HG03575 (cell line): Measurements from ENCODE around the gene CNDP2.
A peak's percentile ranks its signal among the peaks of the same experiment; 100 is the strongest.

Source experiments
- ATAC-seq: cut with Tn5 transposase; IDR thresholded peaks from one replicate; pipeline ENCODE4 v1.9.1; 2021; ENCODE audit not compliant: unreplicated experiment, insufficient number of reproducible peaks, low FRiP score; ENCODE audit errors: extremely low read depth

Gene CNDP2

GRCh38 chr18:74495581-74496507, at the start of gene CNDP2:
Gene CNDP2 (plus strand): TSS chr18:74496363. CDS start chr18:74499974, 3,611 bp downstream.
- ATAC-seq: peak; percentile 63

GRCh38 chr18:74446631-74447403, 49.3 kb upstream of the CNDP2 start:
- ATAC-seq: no peak

DNA sequence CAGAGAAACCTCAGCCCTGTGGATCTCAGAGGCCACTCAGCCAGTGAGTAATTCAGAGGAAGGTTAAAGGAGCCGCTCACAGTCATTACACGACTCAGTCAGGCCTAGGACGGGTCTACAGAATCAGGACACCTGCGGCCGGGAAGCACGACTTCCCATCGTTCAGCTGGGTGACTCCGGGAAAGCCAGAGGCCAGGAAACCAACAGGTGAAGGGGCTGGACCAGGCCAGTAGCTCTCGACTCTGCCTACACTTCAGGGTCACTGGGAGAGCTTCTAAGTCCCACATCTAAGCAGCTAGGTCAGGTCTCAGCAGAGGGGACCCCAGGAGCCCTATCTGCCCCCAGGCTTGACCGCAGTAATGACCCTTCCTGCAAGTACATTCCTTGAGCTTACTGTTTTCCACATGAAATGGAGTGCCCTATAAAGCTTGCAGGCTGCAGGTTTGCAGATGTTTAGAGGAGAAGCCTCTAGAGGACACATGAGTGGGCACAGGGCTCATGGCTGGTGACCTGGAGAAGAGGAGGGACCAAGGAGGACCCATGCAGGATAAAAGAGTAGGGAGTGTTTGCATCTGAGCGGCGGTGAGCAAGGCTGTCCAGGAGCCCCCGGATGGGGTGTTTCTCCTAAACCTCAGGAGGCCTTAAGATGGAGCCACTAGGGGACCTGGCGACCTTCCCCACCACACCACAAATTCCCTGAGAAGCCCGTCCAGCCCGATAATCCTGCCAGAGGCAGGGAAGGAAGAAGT, 48.6 kb upstream of the CNDP2 start:
- ATAC-seq: no peak

GRCh38 chr18:74450626-74451025, 45.5 kb upstream of the CNDP2 start:
- ATAC-seq: no peak

DNA sequence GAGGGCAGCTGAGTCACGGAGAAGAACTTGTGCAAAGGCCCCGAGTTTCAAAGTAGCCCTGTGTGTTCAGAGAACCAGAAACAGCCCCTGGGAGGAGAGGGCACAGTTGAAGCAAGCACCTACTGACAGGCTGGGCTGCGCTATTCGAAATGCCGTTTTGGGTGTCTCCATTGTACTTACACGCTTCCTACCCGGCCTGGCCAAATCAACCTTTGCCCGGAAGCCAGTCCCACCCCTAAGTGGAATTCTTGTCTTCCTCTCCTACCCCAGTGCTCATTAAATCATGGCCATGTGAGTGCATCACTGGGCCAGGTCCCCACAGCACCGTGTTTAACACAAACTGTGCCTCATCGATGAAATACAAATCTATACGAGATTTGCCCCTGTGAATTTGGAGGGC, 45.0 kb upstream of the CNDP2 start:
- ATAC-seq: no peak

GRCh38 chr18:74453016-74453566, 43.1 kb upstream of the CNDP2 start:
- ATAC-seq: no peak

GRCh38 chr18:74453642-74454198, 42.4 kb upstream of the CNDP2 start:
- ATAC-seq: no peak

DNA sequence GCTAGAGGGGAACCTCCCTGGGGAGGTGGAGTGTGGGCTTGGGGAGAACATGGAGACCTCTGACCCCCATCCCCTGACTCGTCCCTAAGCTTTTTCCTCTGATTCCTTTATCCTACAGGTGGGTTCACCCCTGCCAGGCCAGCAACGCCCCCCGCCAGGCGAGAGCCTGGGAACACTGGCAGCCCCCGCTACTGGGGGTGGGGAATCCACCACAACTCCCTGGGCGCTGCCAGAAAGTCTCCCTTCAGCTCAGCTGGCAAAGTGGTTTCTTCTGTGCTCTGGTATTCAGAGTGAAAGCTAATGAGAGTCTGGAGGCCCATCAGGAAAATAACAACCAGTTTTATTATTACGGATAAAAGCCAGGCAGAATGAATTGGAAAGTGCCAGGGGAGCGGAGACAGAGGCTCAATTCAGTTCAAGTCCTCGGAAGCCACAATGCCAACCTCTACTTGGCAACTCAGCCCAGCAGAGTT, 41.8 kb upstream of the CNDP2 start:
- no peak for ATAC-seq

DNA sequence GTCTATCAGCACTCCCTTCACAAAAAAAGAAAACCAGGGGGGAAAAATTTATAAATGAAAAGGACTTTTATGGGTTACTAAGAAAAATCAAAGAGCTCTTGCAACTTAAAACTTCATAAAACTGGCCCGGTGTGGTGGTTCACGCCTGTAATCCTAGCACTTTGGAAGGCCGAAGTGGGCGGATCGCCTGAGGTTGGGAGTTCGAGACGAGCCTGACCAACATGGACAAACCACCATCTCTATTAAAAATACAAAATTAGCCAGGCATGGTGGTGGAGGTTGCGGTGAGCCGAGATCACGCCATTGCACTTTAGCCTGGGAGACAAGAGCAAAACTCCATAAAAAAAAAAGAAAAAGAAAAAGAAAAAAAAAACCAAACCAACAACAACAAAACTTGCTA, 40.8 kb upstream of the CNDP2 start:
- no peak for ATAC-seq

- no peak for ATAC-seq
Measured at GRCh38 chr18:74456017-74456348, 40.2 kb upstream of the CNDP2 start.

GRCh38 chr18:74456349-74457042, 39.7 kb upstream of the CNDP2 start:
- ATAC-seq: no peak

DNA sequence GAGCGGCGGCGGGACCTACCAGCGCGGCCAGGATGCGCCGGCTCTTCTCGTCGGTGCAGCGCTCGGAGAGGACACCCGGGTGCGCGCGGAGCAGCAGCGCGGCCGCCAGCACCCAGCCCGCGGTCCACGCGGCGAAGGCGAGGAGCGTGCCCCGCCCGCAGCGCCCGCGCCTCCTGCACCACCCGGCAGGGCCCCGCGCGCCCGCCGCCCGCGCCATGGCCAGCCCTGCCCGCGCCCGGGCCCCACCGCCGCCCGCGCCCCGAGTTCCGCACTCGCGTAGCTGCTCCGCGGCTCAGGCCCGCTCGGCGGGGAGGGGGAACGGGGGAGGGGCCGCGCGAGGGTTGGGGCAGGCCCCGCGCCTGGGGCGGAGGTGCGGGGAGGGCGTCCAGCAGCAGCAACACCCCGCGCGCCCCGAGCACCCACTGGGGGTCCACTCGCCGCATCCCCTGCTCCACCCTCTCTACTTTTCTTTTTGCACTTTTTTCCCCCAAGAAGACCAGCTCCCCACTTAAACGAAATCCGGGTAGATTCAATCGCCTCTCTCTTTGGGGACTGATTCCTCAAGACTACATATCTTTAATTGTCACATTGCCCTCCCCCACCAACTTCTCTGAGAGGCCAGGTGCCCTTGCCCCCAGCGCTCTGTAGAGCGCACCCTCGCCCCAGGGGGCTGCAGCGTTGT, 39.0 kb upstream of the CNDP2 start, which contains the start of gene DIPK1C:
TSS of gene DIPK1C (minus strand) at position 266 of the 682 bp plus-strand sequence. CDS start at position 217, 49 bp downstream.
- no peak for ATAC-seq

DNA sequence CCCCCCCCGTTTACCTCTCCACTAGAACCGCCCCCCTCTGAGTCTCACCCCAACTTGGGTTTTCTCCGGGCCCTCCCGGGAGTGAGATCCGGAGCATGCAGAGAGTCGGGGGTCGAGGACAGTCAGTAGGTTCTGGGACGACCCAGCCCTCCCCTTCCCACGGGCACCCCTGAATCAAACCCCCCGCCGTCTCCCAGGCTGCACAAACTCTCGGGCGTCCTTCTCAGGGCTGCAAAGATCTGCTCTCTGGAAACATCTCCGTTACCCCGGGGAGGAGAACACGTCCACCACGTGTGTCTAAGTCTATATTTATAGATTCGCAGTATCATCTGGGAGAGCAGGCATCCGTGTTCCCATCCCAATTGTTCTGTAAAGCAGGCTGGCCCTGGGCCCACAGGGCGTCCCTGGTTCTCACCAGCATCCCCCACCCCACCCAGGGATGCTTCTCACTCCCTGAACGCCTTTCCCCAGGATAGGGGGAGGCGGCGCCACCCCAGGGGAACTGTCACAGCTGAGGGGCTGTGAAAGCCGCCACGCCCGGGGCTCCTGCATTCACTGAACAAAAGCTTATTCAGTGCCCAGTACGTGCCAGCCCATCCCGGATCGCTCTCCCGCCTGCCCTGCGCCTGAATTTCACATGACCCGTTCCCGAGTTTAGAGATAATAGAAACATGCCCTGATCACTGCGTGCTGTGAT, 38.3 kb upstream of the CNDP2 start:
- no peak for ATAC-seq

- ATAC-seq: no peak
Measured at GRCh38 chr18:74459889-74460288, 36.3 kb upstream of the CNDP2 start.

- no peak for ATAC-seq
Measured at GRCh38 chr18:74460825-74461224, 35.3 kb upstream of the CNDP2 start.

GRCh38 chr18:74463254-74463653, 32.9 kb upstream of the CNDP2 start:
- no peak for ATAC-seq

- ATAC-seq: no peak
Measured at GRCh38 chr18:74463983-74464382, 32.2 kb upstream of the CNDP2 start.
